OCI-LY1 (cell line): ENCODE measurements around the gene EXOSC1.

Experiments used
- H2AFZ ChIP-seq: fragments of 200-600 bp; sonication (generic), shearing (Covaris generic); 2 replicates; pipeline ENCODE4 v1.6.0; 2014; ENCODE audit warnings: antibody characterized with exemption, mild to moderate bottlenecking, low read length
- H3F3A ChIP-seq: fragments of 200-600 bp; sonication (generic), shearing (Covaris generic); 2 replicates; pipeline ENCODE4 v1.6.0; 2014; ENCODE audit warnings: mild to moderate bottlenecking, antibody characterized with exemption, low read length, moderate library complexity; ENCODE audit not compliant: insufficient read depth
- H3K27ac ChIP-seq: fragments of 200-600 bp; sonication (generic); 2 replicates; pipeline ENCODE4 v1.5.1; 2014; ENCODE audit warnings: low read length, mixed run types, mild to moderate bottlenecking, low read depth; ENCODE audit not compliant: poor library complexity, severe bottlenecking
- H3K27me3 ChIP-seq: fragments of 200-600 bp; sonication (generic); 2 replicates; pipeline ENCODE4 v1.6.0; 2014; ENCODE audit warnings: antibody characterized with exemption, mild to moderate bottlenecking, low read length, moderate library complexity; ENCODE audit not compliant: insufficient read depth
- H3K36me3 ChIP-seq: fragments of 200-600 bp; sonication (generic); 2 replicates; pipeline ENCODE4 v1.6.1; 2014; ENCODE audit warnings: mild to moderate bottlenecking, antibody characterized with exemption, low read length, moderate library complexity, mixed read lengths; ENCODE audit not compliant: insufficient read depth
- H3K4me1 ChIP-seq: fragments of 200-600 bp; sonication (generic); 2 replicates; pipeline ENCODE4 v1.5.1; 2014; ENCODE audit warnings: mild to moderate bottlenecking, low read length, moderate library complexity; ENCODE audit not compliant: insufficient read depth, severe bottlenecking
- H3K4me2 ChIP-seq: fragments of 200-600 bp; sonication (generic), shearing (Covaris generic); 2 replicates; pipeline ENCODE4 v1.6.1; 2014; ENCODE audit warnings: low read length
- H3K4me3 ChIP-seq: fragments of 200-600 bp; sonication (generic); 2 replicates; pipeline ENCODE4 v1.5.1; 2014; ENCODE audit warnings: low read length, low read depth, mild to moderate bottlenecking, mixed read lengths; ENCODE audit not compliant: poor library complexity, severe bottlenecking
- H3K79me2 ChIP-seq: fragments of 200-600 bp; shearing (Covaris generic); 2 replicates; pipeline ENCODE4 v1.6.1; 2016; ENCODE audit warnings: mixed run types, low read length, mixed read lengths; ENCODE audit not compliant: insufficient read depth
- H3K9ac ChIP-seq: fragments of 200-600 bp; sonication (generic), shearing (Covaris generic); 2 replicates; pipeline ENCODE4 v1.6.1; 2014; ENCODE audit warnings: mild to moderate bottlenecking, low read length, mixed read lengths
- H3K9me2 ChIP-seq: fragments of 200-600 bp; sonication (generic), shearing (Covaris generic); 2 replicates; pipeline ENCODE4 v1.6.1; 2014; ENCODE audit warnings: low read depth, mild to moderate bottlenecking, low read length, mixed read lengths
- H3K9me3 ChIP-seq: fragments of 200-600 bp; shearing (Covaris generic); 2 replicates; pipeline ENCODE4 v1.6.1; 2014; ENCODE audit warnings: low read length, mixed read lengths
- H4K20me1 ChIP-seq: fragments of 200-600 bp; sonication (generic), shearing (Covaris generic); 2 replicates; pipeline ENCODE4 v1.6.0; 2016; ENCODE audit warnings: mild to moderate bottlenecking, low read length; ENCODE audit not compliant: insufficient read depth
- EZH2 ChIP-seq: fragments of 200-600 bp; sonication (generic), shearing (Covaris generic); IDR thresholded peaks from 2 replicates; pipeline ENCODE4 v1.8.0; 2017; ENCODE audit warnings: borderline replicate concordance, mixed run types, mild to moderate bottlenecking, antibody characterized with exemption, low read length, moderate library complexity, mixed read lengths
- TF ChIP-seq, protein P1 (sequence below): fragments of 200-600 bp; sonication (generic), shearing (Covaris generic); IDR thresholded peaks from 2 replicates; pipeline ENCODE4 v1.5.1; 2017; ENCODE audit warnings: mild to moderate bottlenecking, antibody characterized with exemption, low read length, moderate library complexity, mixed read lengths

The EXOSC1 gene

DNA sequence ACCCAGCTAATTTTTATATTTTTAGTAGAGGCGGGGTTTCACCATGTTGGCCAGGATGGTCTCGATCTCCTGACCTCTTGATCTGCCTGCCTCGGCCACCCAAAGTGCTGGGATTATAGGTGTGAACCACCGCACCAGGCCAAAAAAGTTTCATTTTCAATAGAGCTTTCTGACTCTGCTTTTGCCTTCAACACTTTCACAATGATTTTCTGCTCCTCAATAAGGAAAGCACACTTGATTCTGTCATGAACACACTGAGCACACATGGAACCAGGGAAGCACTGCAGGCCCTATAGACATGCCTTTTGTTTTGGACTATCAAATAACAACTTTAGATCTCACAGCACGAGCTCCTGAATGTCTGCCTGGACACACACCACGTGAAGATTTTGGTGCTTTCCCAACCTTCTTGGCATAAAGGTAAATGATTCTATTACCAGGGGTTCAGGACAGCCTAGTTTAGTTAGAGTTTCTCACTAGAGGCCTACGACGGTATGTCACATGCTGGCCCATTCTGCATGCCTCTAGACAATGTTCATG is 52.7 kb downstream of the EXOSC1 start:
- Histone ChIP-seq H3K4me1 (no peaks in the 10 kb centered on the region), H3K4me2 (no peak overlapping the region), H3K27ac (no peak overlapping the region), H3K79me2 (no peaks in the 10 kb centered on the region), H2AFZ (no peak overlapping the region), H4K20me1 (no peaks in the 10 kb centered on the region), H3K9me2 (no peaks in the 10 kb centered on the region), H3K9ac (no peak overlapping the region), H3K27me3 (no peaks in the 10 kb centered on the region), H3K9me3 (no peaks in the 10 kb centered on the region), H3F3A (no peaks in the 10 kb centered on the region), H3K4me3 (no peak overlapping the region), H3K36me3 (peaks cover 23% of the 10 kb centered on the region)
- TF ChIP-seq EZH2: no peak
- TF ChIP-seq, protein P1, sequence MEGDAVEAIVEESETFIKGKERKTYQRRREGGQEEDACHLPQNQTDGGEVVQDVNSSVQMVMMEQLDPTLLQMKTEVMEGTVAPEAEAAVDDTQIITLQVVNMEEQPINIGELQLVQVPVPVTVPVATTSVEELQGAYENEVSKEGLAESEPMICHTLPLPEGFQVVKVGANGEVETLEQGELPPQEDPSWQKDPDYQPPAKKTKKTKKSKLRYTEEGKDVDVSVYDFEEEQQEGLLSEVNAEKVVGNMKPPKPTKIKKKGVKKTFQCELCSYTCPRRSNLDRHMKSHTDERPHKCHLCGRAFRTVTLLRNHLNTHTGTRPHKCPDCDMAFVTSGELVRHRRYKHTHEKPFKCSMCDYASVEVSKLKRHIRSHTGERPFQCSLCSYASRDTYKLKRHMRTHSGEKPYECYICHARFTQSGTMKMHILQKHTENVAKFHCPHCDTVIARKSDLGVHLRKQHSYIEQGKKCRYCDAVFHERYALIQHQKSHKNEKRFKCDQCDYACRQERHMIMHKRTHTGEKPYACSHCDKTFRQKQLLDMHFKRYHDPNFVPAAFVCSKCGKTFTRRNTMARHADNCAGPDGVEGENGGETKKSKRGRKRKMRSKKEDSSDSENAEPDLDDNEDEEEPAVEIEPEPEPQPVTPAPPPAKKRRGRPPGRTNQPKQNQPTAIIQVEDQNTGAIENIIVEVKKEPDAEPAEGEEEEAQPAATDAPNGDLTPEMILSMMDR: no peak

DNA sequence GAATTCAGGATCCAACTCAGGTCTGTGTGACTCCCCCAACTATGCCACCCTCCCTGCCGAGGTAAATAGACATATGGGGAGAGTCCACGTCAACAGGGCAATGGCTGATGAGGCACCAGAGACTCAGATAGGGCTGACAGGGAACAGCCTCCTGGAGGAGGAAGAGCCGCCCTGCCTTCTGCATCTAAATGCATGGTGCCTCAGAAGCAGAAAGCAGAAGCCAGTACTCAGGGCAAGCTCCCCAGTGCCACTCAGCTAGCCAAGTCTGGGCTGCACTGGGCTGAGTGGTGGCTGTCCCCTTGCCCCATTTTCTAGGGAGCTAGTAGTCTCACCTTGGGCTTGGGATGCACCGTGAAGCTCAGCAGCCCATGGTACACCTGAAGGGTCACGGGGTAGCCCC is 55.7 kb downstream of the EXOSC1 start:
- TF ChIP-seq, protein P1: no peak
- no peak for TF ChIP-seq EZH2
- Histone ChIP-seq H3K9me2 (no peaks in the 10 kb centered on the region), H3F3A (no peaks in the 10 kb centered on the region), H3K9me3 (no peaks in the 10 kb centered on the region), H3K27me3 (no peaks in the 10 kb centered on the region), H3K79me2 (no peaks in the 10 kb centered on the region), H3K36me3 (peaks cover 26% of the 10 kb centered on the region), H3K4me2 (no peak overlapping the region), H2AFZ (no peak overlapping the region), H3K4me1 (no peaks in the 10 kb centered on the region), H3K27ac (no peak overlapping the region), H4K20me1 (no peaks in the 10 kb centered on the region), H3K9ac (no peak overlapping the region), H3K4me3 (no peak overlapping the region)

DNA sequence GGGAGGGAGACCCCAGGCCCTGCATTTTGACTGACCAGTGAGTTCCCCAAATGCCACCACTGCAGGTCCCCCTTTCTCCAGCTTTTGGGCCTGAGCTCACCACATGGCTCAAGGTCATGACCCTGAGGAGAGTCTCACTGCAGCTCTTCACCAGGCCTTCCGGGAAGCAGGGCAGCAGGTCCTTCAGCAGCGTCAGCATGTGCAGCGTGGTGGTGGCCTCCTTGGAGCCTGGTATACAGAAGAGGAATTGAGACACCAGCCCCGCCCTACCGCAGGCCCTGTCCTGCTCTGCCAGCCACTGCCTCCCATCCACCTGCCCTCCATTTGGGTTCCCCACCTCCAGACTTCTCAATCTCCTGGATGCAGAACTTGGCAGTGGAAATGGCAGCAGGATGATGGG is 57.7 kb downstream of the EXOSC1 start:
- Histone ChIP-seq H3K9ac (no peak overlapping the region), H2AFZ (no peak overlapping the region), H3K36me3 (peaks cover 26% of the 10 kb centered on the region), H3K79me2 (no peaks in the 10 kb centered on the region), H3K27ac (no peak overlapping the region), H3K4me2 (no peak overlapping the region), H3K9me2 (no peaks in the 10 kb centered on the region), H3K4me1 (no peaks in the 10 kb centered on the region), H3F3A (no peaks in the 10 kb centered on the region), H3K4me3 (no peak overlapping the region), H4K20me1 (no peaks in the 10 kb centered on the region), H3K27me3 (no peaks in the 10 kb centered on the region), H3K9me3 (no peaks in the 10 kb centered on the region)
- TF ChIP-seq EZH2: no peak
- TF ChIP-seq, protein P1: no peak
